Smooth muscle cell (in vitro differentiated cells): Measurements from ENCODE around the gene USP25. TPM values are rescaled to one million over a fixed set of nuclear protein-coding genes. Genes with fewer than 3 reads are reported as not detected.

Experiments used
- DNase-seq: peaks from one replicate; lab custom pipeline; 2025; ENCODE audit not compliant: unreplicated experiment; lab: John Stamatoyannopoulos, UW
- H2AFZ ChIP-seq: fragments of 200-600 bp; sonication (generic); 2 replicates; pipeline ENCODE4 v1.6.0; 2016; ENCODE audit warnings: antibody characterized with exemption, low read depth, mild to moderate bottlenecking
- H3F3A ChIP-seq: fragments of 200-600 bp; sonication (generic); 2 replicates; pipeline ENCODE4 v1.6.0; 2017; ENCODE audit warnings: antibody characterized with exemption, low read depth
- H3K27ac ChIP-seq: fragments of 200-600 bp; sonication (generic); 2 replicates; pipeline ENCODE4 v1.5.1; 2016; ENCODE audit warnings: low read depth, mild to moderate bottlenecking
- H3K27me3 ChIP-seq: fragments of 200-600 bp; sonication (generic); 2 replicates; pipeline ENCODE4 v1.6.1; 2016; ENCODE audit warnings: low read depth, mild to moderate bottlenecking
- H3K36me3 ChIP-seq: fragments of 200-600 bp; sonication (generic); 2 replicates; pipeline ENCODE4 v1.5.1; 2016; ENCODE audit warnings: low read depth
- H3K4me1 ChIP-seq: fragments of 200-600 bp; sonication (generic); 2 replicates; pipeline ENCODE4 v1.5.1; 2016; ENCODE audit warnings: low read depth
- H3K4me2 ChIP-seq: fragments of 200-600 bp; sonication (generic); 2 replicates; pipeline ENCODE4 v1.6.0; 2016; ENCODE audit warnings: mild to moderate bottlenecking
- H3K4me3 ChIP-seq: fragments of 200-600 bp; sonication (generic); 2 replicates; pipeline ENCODE4 v1.5.1; 2016; ENCODE audit warnings: mild to moderate bottlenecking
- H3K79me2 ChIP-seq: fragments of 200-600 bp; sonication (generic); 2 replicates; pipeline ENCODE4 v1.6.0; 2016; ENCODE audit warnings: low read depth, mild to moderate bottlenecking
- H3K9ac ChIP-seq: fragments of 200-600 bp; sonication (generic); 2 replicates; pipeline ENCODE4 v1.6.0; 2016; ENCODE audit warnings: low read depth
- H3K9me3 ChIP-seq: fragments of 200-600 bp; sonication (generic); replicated peaks from 2 replicates; pipeline ENCODE4 v1.5.1; 2016; ENCODE audit warnings: low read depth
- H4K20me1 ChIP-seq: fragments of 200-600 bp; sonication (generic); 2 replicates; pipeline ENCODE4 v1.6.0; 2016; ENCODE audit warnings: low read depth
- WGBS: methylation state at CpG from one replicate; pipeline ENCODE4 v1.1.7; 2016; ENCODE audit warnings: low lambda C conversion rate; 5-methylcytosine and 5-hydroxymethylcytosine counted together
- polyA plus RNA-seq: library from polyadenylated mRNA; unstranded; fragments of >200 nt; fragmentation: Nextera tagmentation; extraction: Ambion mirVana; gene quantifications from 2 replicates; pipeline ENCODE4 v1.2.1, GENCODE V29; 2016
- total RNA-seq: library from RNA; depleted of rRNA; stranded (reverse); fragments of >200 nt; gene quantifications from 2 replicates; pipeline ENCODE4 v1.2.3, GENCODE V29; 2014
- TF ChIP-seq, protein P1 (sequence below): fragments of 200-600 bp; sonication (generic); IDR thresholded peaks from 2 replicates; pipeline ENCODE4 v1.5.1; 2017; ENCODE audit warnings: borderline replicate concordance, mild to moderate bottlenecking, antibody characterized with exemption; ENCODE audit not compliant: insufficient read depth, poor library complexity, severe bottlenecking

The USP25 gene
- total and polyA plus RNA-seq, 2 experiments from 2014 or later: 12.0 to 30.7 TPM

DNA sequence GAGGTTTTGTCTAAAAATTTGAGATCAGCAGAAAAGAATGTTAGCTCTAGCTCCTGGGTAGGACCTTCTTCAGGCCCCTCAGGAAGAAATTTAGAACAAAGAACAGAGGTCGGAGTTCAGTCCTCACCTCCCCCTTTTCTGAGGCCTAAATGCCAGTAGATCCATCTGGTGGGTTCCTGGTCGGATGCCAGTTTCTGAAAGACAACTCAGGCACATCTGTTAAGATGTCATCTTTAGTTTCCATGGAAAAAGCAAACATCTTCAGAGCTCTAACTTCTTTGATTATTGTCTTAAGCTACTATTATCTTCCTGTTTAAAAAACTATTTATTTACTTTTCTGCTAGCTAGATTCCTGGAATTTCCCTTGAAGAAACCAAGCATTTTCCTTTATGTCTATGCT is 37.1 kb upstream of the USP25 start:
- H3K36me3 ChIP-seq: no peaks in the 10 kb centered on the region
- no peaks in the 10 kb centered on the region for H4K20me1 ChIP-seq
- no peaks in the 10 kb centered on the region for H3K9me3 ChIP-seq
- H3K9ac ChIP-seq: no peak overlapping the region
- no peak overlapping the region for H2AFZ ChIP-seq
- H3K4me1 ChIP-seq: no peaks in the 10 kb centered on the region
- no peak overlapping the region for H3K4me3 ChIP-seq
- no peak overlapping the region for H3K27ac ChIP-seq
- DNase-seq: no peak
- TF ChIP-seq, protein P1, sequence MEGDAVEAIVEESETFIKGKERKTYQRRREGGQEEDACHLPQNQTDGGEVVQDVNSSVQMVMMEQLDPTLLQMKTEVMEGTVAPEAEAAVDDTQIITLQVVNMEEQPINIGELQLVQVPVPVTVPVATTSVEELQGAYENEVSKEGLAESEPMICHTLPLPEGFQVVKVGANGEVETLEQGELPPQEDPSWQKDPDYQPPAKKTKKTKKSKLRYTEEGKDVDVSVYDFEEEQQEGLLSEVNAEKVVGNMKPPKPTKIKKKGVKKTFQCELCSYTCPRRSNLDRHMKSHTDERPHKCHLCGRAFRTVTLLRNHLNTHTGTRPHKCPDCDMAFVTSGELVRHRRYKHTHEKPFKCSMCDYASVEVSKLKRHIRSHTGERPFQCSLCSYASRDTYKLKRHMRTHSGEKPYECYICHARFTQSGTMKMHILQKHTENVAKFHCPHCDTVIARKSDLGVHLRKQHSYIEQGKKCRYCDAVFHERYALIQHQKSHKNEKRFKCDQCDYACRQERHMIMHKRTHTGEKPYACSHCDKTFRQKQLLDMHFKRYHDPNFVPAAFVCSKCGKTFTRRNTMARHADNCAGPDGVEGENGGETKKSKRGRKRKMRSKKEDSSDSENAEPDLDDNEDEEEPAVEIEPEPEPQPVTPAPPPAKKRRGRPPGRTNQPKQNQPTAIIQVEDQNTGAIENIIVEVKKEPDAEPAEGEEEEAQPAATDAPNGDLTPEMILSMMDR: no peak
- no peaks in the 10 kb centered on the region for H3K27me3 ChIP-seq
- 89% methylated on average over 2 of the region's 2 CpGs for WGBS
- H3K79me2 ChIP-seq: no peaks in the 10 kb centered on the region
- no peak overlapping the region for H3K4me2 ChIP-seq
- no peaks in the 10 kb centered on the region for H3F3A ChIP-seq

- Histone ChIP-seq H3K27ac (no peak overlapping the region), H3K4me3 (no peak overlapping the region), H3K9me3 (no peaks in the 10 kb centered on the region), H3K27me3 (no peaks in the 10 kb centered on the region), H3K9ac (no peak overlapping the region), H3F3A (no peaks in the 10 kb centered on the region), H3K4me1 (no peaks in the 10 kb centered on the region), H2AFZ (no peak overlapping the region), H4K20me1 (no peaks in the 10 kb centered on the region), H3K4me2 (no peak overlapping the region), H3K79me2 (no peaks in the 10 kb centered on the region), H3K36me3 (no peaks in the 10 kb centered on the region)
- TF ChIP-seq, protein P1: no peak
- no peak for DNase-seq
- WGBS: 100% methylated on average over 1 of the region's 1 CpG
These were observed 34.5 kb upstream of the USP25 start for GRCh38 chr21:15695241-15695640.

DNA sequence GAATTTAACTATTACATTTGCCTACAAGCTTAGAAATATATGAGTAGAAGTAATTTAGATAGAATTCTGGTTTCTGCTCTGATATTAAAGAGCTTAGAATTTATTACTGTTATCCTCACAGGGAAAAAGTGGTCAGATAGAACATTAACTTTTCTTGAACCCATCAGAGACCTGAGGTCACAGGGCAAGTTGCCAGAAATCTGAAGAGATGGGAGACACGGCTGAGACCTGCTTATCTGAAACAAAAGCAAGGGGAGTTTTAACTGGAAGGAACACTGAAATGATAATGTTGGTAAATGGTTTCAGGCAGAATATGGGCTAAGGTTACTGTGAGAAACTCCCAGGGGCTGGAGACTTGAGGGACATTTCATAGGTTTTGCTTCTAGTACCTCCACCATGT is 28.0 kb upstream of the USP25 start:
- Histone ChIP-seq H4K20me1 (no peaks in the 10 kb centered on the region), H3K4me1 (no peaks in the 10 kb centered on the region), H3K4me3 (no peak overlapping the region), H3K27ac (no peak overlapping the region), H3F3A (no peaks in the 10 kb centered on the region), H3K4me2 (no peak overlapping the region), H3K27me3 (no peaks in the 10 kb centered on the region), H3K9me3 (no peaks in the 10 kb centered on the region), H3K9ac (no peak overlapping the region), H3K36me3 (no peaks in the 10 kb centered on the region), H2AFZ (no peak overlapping the region), H3K79me2 (no peaks in the 10 kb centered on the region)
- TF ChIP-seq, protein P1: no peak
- DNase-seq: no peak
- 88% methylated on average over 1 of the region's 1 CpG for WGBS

GRCh38 chr21:15703932-15704331 is 25.9 kb upstream of the USP25 start:
- WGBS: 83% methylated on average over 2 of the region's 2 CpGs
- no peaks in the 10 kb centered on the region for H3F3A ChIP-seq
- H4K20me1 ChIP-seq: no peaks in the 10 kb centered on the region
- no peaks in the 10 kb centered on the region for H3K27me3 ChIP-seq
- no peak overlapping the region for H3K4me3 ChIP-seq
- H3K4me1 ChIP-seq: no peaks in the 10 kb centered on the region
- no peak overlapping the region for H2AFZ ChIP-seq
- TF ChIP-seq, protein P1: no peak
- H3K79me2 ChIP-seq: no peaks in the 10 kb centered on the region
- no peaks in the 10 kb centered on the region for H3K36me3 ChIP-seq
- H3K9me3 ChIP-seq: no peaks in the 10 kb centered on the region
- no peak overlapping the region for H3K27ac ChIP-seq
- no peak overlapping the region for H3K9ac ChIP-seq
- no peak overlapping the region for H3K4me2 ChIP-seq
- no peak for DNase-seq
